ENCODE data around the gene PTRH1.

Gene PTRH1

GRCh38 chr9:127698985-127699670 is 16.3 kb downstream of the PTRH1 start:
- FAIRE-seq (no peak), DNase-seq (ENCODE audit: insufficient read length, low spot score) (peak; percentile 72)

- no peak for FAIRE-seq
Measured at GRCh38 chr9:127698386-127698785, 17.1 kb downstream of the PTRH1 start.

GRCh38 chr9:127697575-127697974 is 17.9 kb downstream of the PTRH1 start:
- FAIRE-seq (no peak), DNase-seq (ENCODE audit: insufficient read length, low spot score) (no peak)

More at GRCh38 chr9:127698386-127698785, 17.1 kb downstream of the PTRH1 start:
- no peak for DNase-seq (ENCODE audit: insufficient read length, low spot score)

GRCh38 chr9:127694890-127695720 is 20.4 kb downstream of the PTRH1 start:
- DNase-seq (ENCODE audit: insufficient read length, low spot score) (no peak), FAIRE-seq (no peak)

- FAIRE-seq (no peak), DNase-seq (ENCODE audit: insufficient read length, low spot score) (no peak)
Measured at GRCh38 chr9:127693697-127694096, 21.8 kb downstream of the PTRH1 start.

- FAIRE-seq = no peak
- no peak for DNase-seq (ENCODE audit: insufficient read length, low spot score)
Measured at GRCh38 chr9:127693143-127693542, 22.3 kb downstream of the PTRH1 start.

GRCh38 chr9:127692071-127692470 is 23.4 kb downstream of the PTRH1 start:
- FAIRE-seq = no peak
- no peak for DNase-seq (ENCODE audit: insufficient read length, low spot score)

GRCh38 chr9:127690735-127691134 is 24.7 kb downstream of the PTRH1 start:
- no peak for FAIRE-seq
- no peak for DNase-seq (ENCODE audit: insufficient read length, low spot score)

- DNase-seq (ENCODE audit: insufficient read length, low spot score) = no peak
- FAIRE-seq = no peak
Measured at GRCh38 chr9:127689329-127690000, 26.0 kb downstream of the PTRH1 start.

- no peak for DNase-seq (ENCODE audit: insufficient read length, low spot score)
- no peak for FAIRE-seq
Measured at GRCh38 chr9:127686461-127687393, 28.7 kb downstream of the PTRH1 start.

- DNase-seq (ENCODE audit: insufficient read length, low spot score) (peak; percentile 70), FAIRE-seq (no peak)
Measured at GRCh38 chr9:127684576-127684975, 30.9 kb downstream of the PTRH1 start.

GRCh38 chr9:127683723-127684122 is 31.7 kb downstream of the PTRH1 start:
- no peak for FAIRE-seq
- DNase-seq (ENCODE audit: insufficient read length, low spot score) = no peak

- DNase-seq (ENCODE audit: insufficient read length, low spot score) = no peak
Measured at GRCh38 chr9:127682351-127683136, 32.9 kb downstream of the PTRH1 start.

GRCh38 chr9:127680846-127681245 is 34.6 kb downstream of the PTRH1 start:
- DNase-seq (ENCODE audit: insufficient read length, low spot score) (no peak), FAIRE-seq (no peak)

More at GRCh38 chr9:127682351-127683136, 32.9 kb downstream of the PTRH1 start:
- FAIRE-seq = no peak

GRCh38 chr9:127680226-127680625 is 35.2 kb downstream of the PTRH1 start:
- DNase-seq (ENCODE audit: insufficient read length, low spot score) (no peak), FAIRE-seq (no peak)

GRCh38 chr9:127679506-127679905 is 36.0 kb downstream of the PTRH1 start:
- no peak for FAIRE-seq
- no peak for DNase-seq (ENCODE audit: insufficient read length, low spot score)

GRCh38 chr9:127676638-127677037 is 38.8 kb downstream of the PTRH1 start:
- DNase-seq (ENCODE audit: insufficient read length, low spot score) = no peak
- FAIRE-seq = no peak

- DNase-seq (ENCODE audit: insufficient read length, low spot score) (no peak), FAIRE-seq (no peak)
Measured at GRCh38 chr9:127673234-127673633, 42.2 kb downstream of the PTRH1 start.

GRCh38 chr9:127667906-127668305 is 47.6 kb downstream of the PTRH1 start:
- no peak for DNase-seq (ENCODE audit: insufficient read length, low spot score)
- FAIRE-seq = no peak
